Tibial nerve (tissue), 4 donors: Measurements from ENCODE around the gene TRIM13.

Experiments
- EP300 ChIP-seq, 2 donors: sonication (generic); formaldehyde crosslinking; IDR thresholded peaks; one replicate each; pipeline ENCODE4 v1.6.1; 2017; ENCODE audit warnings: antibody characterized with exemption in 2 of 2, mild to moderate bottlenecking in 1 of 2
- TF ChIP-seq, protein P1 (sequence below), 5 experiments: fragments of 200-600 bp in 3 of 5; fragments of 450-650 bp in 2 of 5; sonication (generic) in 3 of 5; IDR thresholded peaks; one replicate each; pipeline ENCODE4 v1.5.1; 2016 to 2019; ENCODE audit warnings: antibody characterized with exemption in 5 of 5, mild to moderate bottlenecking in 3 of 5, moderate library complexity in 2 of 5

DNA sequence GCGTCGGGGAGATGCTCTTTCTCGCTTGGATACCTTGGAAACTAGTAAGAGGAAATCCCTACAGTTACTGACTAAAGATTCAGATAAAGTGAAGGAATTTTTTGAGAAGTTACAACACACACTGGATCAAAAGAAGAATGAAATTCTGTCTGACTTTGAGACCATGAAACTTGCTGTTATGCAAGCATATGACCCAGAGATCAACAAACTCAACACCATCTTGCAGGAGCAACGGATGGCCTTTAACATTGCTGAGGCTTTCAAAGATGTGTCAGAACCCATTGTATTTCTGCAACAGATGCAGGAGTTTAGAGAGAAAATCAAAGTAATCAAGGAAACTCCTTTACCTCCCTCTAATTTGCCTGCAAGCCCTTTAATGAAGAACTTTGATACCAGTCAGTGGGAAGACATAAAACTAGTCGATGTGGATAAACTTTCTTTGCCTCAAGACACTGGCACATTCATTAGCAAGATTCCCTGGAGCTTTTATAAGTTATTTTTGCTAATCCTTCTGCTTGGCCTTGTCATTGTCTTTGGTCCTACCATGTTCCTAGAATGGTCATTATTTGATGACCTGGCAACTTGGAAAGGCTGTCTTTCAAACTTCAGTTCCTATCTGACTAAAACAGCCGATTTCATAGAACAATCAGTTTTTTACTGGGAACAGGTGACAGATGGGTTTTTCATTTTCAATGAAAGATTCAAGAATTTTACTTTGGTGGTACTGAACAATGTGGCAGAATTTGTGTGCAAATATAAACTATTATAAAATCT, 15.7 kb downstream of the TRIM13 start:
- TF ChIP-seq, protein P1, sequence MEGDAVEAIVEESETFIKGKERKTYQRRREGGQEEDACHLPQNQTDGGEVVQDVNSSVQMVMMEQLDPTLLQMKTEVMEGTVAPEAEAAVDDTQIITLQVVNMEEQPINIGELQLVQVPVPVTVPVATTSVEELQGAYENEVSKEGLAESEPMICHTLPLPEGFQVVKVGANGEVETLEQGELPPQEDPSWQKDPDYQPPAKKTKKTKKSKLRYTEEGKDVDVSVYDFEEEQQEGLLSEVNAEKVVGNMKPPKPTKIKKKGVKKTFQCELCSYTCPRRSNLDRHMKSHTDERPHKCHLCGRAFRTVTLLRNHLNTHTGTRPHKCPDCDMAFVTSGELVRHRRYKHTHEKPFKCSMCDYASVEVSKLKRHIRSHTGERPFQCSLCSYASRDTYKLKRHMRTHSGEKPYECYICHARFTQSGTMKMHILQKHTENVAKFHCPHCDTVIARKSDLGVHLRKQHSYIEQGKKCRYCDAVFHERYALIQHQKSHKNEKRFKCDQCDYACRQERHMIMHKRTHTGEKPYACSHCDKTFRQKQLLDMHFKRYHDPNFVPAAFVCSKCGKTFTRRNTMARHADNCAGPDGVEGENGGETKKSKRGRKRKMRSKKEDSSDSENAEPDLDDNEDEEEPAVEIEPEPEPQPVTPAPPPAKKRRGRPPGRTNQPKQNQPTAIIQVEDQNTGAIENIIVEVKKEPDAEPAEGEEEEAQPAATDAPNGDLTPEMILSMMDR (IDR thresholded peaks at IDR 0.05) = no peak
- TF ChIP-seq EP300 (IDR thresholded peaks at IDR 0.05) = peak in 1 of 2 donors; percentile 6
